ENCODE measurements around the gene TPM4.
A peak's percentile ranks its signal among the peaks of the same experiment; 100 is the strongest.
"Not testable (repeated sequence)": the region's sequence is repeated elsewhere in the genome, so short reads cannot be mapped to it uniquely, and the experiment has no call there.

The TPM4 gene

DNA sequence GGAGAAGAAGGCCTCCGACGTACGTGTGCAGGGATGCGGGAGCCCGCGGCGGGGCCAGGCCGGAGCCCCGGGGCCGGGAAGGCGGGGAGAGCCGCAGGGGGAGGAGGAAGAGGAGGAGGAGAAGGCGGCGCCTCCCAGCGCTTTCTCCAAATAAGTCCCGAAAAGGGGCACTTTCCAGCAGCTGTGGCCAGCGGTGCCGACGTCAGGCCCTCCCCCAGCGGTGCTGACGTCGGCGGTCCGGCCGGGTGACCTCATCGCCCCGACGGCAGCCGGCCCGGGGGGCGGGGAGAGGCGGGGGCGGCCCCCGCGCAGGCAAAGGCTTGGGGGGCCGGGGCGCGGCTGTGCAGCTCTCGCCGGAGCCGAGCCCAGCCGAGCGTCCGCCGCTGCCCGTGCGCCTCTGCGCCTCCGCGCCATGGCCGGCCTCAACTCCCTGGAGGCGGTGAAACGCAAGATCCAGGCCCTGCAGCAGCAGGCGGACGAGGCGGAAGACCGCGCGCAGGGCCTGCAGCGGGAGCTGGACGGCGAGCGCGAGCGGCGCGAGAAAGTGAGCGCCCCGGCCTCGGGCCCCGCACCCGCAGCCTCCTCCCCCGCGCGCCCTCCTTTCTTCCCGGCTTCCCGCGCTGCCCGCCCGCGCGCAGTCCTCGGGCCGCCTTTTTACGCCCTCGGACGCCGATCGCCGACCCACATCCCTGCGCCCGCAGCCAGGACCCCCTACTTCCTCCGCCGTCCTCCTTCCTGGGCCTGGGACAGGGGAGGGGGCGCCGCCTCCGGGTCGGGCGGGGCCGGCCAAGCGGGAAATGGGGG lies at the start of gene TPM4:
Gene TPM4, plus strand, starts transcription at position 342 of the 804 bp plus-strand sequence. Its CDS starts 71 bp downstream, at position 413.
- DNase-seq (ENCODE audit: low read depth): peak; percentile 68

DNA sequence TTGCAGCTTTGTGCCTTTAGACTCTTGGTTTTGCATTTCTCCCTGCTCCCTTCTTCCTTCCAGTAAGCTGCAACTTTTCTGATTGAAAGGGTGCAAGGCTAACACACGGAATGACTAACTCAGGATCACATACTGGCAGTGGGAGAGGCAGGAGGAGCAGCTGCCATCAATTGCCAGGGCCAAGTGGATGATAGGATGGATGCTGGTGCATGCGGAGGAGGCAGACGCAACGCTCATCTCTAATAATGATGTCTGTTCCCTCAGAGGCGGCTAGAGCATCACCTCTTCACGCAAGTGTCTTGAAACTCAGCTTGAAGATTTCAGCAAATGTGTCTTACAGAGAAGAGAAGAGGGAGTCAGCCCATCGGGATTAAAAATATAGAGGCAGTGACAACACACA lies 49.5 kb upstream of the TPM4 start:
- no peak for DNase-seq (ENCODE audit: low read depth)

DNA sequence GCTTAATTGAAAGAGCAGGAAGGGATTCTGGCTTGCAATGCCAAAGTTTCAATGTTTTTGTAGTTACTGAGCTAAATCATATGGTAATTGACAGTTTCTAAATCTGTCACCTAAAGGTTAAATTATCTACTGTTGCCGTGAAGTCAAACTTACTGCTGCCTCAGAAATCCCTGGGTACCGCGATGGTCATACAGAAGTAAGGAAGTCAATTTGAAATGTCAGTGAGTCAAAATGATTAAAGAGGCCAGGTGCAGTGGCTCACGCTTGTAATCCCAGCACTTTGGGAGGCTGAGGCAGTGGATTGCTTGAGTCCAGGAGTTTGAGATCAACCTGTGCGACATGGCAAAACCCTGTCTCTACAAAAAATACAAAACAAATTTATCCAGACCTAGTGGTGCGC lies 48.8 kb upstream of the TPM4 start:
- no peak for DNase-seq (ENCODE audit: low read depth)

DNA sequence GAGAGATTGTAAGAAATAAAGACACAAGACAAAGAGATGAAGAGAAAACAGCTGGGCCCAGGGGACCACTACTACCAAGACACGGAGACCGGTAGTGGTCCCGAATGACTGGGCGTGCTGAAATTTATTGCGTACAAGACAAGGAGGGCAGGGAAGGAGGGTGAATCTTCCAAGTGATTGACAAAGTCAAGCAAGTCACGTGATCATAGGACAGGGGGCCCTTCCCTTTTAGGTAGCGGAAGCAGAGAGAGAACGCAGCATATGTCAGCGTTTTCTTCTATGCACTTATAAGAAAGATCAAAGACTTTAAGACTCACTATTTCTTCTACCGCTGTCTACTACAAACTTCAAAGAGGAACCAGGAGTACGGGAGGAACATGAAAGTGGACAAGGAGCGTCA lies 46.1 kb upstream of the TPM4 start:
- DNase-seq (ENCODE audit: low read depth): not testable (repeated sequence)

DNA sequence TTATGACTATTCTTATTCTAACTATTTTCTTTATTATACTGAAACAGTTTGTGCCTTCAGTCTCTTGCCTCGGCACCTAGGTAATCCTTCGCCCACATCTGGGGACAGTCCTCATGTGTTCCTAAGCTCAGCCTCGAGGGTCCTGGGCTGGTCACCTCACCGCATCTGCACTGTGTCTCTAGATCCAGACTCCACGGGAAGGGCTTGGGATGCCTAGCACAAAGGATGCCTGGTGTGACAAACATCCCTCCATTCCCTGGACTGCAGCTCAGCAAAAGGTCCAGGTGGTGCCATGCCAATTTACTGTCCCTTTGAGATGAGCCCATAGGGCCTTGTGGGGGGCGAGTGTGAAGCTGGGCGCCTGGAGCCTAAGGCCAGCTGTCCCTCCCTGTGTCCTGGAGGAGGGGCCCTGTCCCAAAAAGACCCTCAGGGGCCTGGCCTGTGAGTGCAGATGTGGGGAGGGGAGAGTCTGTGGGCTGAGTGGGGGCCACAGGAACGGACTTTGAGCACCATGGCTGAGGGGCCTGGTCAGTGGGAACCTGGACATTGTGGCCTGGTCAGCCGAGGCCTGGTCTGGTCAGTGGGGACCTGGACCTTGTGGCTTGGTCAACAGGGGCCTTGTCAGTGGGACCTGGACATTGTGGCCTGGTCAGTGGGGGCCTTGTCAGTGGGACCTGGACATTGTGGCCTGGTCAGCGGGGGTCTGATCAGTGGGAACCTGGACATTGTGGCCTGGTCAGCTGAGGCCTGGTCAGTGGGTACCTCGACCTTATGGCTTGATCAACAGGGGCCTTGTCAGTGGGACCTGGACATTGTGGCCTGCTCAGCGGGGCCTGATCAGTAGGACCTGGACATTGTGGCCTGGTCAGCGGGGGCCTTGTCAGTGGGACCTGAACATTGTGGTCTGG lies 45.1 kb upstream of the TPM4 start:
- DNase-seq (ENCODE audit: low read depth): no peak

DNA sequence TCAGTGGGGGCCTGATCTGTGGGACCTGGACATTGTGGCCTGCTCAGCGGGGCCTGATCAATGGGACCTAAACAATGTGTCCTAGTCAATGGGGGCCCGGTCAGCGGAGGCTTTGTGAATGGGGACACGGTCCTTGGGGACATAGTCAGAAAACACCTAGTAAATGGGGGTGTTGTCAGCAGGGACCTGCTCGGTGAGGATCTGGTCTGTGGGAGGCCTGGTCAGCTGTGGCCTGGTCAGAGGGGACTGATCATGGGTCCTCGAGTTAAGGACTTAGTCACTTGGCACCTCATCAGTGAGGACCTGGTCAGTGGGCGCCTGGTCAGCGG lies 44.5 kb upstream of the TPM4 start:
- no peak for DNase-seq (ENCODE audit: low read depth)

DNA sequence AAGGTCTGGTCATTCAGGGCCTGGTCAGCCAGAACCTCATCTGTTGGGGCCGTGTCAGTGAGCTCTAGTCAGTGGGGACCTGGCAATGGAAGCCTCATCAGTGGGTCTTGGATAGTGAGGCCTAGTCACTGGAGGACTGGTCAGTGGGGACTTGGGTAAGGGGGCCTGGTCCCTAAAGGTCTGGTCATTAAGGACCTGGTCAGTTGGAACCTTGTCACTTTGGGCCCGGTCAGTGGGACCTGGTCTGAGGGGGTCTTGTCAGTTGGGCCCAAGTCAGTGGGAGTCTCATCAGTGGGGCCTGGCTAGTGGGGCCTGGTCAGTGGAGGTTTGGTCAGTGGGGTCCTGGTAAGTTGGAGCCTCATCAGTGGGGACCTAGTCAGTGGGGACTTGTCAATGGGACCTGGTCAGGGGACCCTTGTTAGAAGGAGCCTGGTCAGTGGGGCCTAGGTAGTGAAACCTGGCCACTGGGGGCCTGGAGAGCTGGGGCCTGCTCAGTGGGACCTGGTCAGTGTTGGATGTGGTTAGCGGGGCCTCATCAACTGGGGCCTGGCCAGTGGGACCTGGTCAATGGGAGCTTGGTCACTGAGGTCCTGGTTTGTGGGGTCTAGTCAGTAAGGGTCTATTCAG lies 43.7 kb upstream of the TPM4 start:
- no peak for DNase-seq (ENCODE audit: low read depth)

DNA sequence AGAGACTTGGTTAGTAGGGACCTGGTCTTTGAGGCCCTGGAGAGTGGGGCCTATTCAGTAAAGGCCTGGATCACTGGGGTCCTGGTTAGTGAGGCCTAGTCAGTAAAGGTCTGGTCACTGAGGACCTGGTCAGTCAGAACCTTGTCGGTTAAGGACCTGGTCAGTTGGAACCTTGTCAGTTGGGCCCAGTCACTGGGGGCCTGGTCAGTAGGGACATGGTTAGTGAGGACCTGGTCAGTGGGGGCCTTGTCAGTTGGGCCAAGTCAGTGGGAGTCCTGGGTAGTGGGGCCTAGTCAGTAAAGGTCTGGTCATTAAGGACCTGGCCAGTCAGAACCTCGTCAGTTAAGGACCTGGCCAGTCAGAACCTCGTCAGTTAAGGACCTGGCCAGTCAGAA lies 43.2 kb upstream of the TPM4 start:
- DNase-seq (ENCODE audit: low read depth): no peak

DNA sequence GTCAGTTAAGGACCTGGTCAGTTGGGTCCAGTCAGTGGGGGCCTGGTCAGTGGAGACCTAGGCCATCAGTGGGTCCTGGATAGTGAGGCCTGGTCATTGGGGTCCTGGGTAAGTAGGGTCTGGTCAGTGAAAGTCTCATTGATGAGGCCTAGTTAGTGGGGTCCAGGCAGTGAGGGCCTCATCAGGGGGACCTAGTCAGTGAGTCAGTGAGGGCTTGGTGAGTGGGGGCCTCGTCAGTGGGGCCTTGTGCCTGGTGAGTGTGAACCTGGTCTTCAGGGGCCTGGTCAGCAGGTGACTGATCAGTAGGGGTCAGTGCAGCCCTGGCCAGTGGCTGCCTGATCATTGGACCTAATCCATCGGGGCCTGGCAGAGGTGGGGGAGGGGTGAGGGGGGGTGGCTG lies 42.6 kb upstream of the TPM4 start:
- DNase-seq (ENCODE audit: low read depth): no peak

DNA sequence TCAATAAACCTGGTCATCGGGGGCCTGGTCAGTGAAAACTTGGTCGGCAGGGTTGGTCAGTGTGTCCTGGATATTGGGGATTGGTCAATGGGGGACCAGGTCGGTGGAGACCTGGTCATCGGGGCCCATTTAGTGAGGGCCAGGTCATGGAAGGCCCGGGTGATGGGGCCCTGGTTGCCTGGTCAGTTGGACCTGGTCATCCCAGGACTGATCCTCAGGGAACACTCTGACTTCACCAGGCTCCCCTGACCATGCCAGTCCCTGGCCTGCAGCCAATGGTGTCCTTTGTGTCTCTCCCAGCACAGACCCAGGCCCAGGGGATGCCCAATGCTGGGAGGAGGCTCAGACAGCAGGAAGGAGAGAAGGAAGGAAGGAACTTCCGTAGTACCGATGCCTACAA lies 42.1 kb upstream of the TPM4 start:
- DNase-seq (ENCODE audit: low read depth): no peak

DNA sequence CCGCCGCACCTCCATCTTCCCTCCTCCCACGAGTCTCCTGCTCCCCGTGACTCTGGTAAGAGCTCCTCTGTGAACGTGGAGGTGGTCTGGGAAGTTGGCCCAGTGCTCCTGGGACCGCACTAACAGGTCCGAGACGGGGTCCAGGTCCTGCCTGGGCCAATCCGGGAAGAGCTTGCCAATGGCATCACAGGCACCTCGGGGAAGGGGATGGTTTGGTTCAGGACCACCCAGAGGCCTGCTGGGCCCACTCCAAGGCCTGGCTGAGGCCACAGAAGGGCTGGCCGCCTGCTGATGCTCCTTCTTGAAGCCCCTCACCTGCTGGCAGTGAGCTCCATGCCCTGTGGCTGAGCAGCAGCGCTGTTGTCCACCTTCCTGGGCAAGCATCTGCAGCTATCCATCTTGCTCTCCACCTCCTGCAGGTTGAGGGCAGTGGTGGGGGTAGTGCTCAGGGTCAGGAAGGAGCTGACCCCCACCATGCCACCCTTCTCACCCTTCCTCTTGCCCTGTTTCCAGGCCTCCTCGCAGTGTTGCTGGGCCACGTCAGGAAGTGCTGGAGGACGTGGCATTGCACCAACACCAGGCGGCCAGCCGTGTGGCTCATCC lies 41.2 kb upstream of the TPM4 start:
- DNase-seq (ENCODE audit: low read depth): no peak

DNA sequence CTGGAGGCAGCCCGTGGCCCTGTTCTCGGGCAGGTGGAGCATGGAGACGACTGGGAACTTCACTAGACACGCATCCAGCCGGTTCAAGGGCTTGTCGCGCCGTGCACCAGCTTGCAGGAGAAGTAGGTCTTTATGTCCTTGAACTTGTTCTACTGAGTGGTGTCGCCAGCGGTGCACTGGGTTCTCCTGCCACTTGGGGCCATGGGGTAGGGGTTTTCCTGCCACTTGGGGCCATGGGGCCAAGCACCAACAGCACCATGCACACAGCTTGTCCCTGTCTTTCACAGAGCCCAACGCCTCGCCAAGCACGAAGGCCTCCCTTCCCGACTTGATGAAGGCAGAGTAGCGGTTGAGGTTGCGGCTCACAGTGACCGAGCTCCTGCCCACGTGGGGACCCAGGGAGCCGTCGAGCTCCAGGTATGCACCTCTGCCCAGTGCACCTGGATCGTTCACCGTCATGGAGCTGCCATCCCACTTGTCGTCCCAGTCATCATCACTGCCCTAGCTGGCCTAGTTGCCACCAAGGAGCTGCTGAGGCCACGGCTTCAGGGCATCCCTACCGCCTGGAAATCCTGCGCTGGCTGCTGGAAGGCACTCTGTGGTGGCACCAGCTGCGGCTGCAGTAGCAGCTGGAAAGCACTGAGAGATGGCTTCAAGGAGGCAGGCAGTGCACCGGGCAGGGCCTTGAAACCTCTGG lies 40.5 kb upstream of the TPM4 start:
- DNase-seq (ENCODE audit: low read depth): no peak

DNA sequence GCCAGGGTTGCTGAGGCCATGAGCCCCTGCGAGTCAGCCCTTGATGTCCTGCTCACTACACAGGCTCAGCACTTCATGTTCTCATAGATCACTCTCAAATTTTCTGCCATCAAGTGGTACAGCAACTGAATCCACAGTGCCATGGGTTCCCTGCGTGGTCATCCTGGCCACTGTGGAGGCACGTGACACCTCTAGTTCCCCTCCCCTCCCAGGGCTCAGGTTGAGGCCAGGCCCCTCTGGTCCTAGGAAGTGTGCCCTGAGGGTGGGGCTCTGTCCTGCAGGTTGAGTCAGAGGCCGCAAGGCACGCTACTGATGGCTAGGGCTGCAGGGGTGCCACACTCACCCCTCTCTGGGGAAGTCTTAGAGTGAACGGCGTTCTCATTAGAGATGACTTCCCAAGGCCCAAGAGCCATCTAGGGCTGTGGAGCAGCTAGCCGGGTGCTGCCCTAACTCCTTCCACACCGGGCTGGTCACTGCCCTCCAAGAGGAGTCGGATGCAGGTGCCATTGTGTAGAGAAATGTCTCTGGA lies 39.8 kb upstream of the TPM4 start:
- no peak for DNase-seq (ENCODE audit: low read depth)

DNA sequence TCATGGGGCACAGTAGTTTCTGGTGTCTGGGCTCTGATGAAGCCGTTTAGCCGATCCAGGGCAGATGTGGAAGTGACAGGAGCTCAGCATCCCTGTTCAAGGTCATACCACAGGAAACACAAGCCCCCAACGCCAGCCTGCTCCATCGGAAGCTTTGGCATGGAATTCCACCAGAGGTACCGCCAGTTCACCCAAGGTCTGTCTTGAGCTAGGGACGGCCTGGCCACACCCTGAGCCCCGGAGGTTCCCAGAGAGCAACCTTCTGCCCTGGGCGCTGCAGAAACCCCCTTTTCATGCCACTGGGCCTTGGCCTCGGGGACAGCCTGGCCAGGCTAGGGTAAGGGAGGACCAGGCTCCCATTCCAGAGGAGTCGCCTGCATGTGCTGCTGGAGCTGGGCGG lies 39.4 kb upstream of the TPM4 start:
- DNase-seq (ENCODE audit: low read depth): no peak

DNA sequence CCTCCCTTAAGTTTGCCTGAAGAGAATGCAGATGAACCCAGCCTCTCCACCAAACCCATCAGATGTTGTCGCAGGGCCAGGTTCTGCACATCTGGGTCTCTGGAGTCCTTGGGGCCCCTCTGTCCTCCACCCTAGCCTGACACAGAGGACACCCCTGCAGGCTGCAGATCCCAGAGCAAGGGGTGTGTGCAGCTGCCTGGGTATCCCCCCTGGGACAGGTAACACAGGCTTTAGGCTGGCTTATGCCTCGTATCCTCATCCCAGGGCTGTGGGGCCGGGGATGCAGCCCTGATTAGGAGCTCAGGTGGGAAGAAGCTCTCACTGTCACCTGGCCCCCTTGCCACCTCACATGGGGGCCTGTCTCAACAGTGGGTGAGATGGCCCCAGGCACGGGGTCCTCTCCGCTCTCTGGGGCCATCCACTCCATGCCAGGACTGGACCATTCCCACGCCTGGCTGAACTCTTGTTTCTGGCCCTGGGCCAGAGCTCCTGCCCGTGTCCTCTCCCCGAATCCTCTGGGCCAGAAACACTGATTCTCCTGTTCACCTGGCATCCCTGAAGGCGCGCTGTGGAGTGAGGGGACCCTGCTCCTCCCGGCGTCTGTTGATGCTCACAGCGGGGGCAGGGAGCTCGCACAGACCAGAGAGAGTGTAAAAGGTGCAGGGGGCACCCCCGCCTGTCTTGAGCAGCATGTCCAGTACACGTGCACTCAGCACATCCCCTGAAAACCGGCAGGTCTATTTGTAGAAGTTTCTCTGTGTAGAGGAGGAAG lies 38.7 kb upstream of the TPM4 start:
- no peak for DNase-seq (ENCODE audit: low read depth)

DNA sequence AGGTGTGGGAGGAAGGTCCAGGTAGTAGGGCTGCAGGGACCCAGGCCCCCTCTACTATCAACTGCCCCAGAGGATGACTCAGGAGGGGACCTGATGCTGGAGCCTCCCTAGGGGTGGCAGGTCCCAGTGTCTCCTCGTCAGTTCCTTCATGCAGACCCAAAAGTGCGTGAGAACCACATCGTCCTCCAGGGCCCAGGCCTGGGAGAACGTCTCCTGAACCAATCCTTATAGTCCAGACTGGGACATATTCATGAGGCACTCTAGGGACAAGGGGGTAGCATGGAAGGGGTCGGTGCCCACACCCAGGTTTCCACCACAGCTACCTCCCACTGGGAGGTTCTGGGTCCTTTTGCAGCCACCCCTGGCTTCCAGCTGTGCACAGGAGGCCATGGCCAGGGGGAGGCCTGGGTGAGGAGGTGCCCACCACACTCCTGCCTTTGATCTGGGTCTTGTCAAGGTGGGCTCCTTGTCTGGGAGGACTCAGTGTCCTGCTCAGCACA lies 38.0 kb upstream of the TPM4 start:
- no peak for DNase-seq (ENCODE audit: low read depth)

DNA sequence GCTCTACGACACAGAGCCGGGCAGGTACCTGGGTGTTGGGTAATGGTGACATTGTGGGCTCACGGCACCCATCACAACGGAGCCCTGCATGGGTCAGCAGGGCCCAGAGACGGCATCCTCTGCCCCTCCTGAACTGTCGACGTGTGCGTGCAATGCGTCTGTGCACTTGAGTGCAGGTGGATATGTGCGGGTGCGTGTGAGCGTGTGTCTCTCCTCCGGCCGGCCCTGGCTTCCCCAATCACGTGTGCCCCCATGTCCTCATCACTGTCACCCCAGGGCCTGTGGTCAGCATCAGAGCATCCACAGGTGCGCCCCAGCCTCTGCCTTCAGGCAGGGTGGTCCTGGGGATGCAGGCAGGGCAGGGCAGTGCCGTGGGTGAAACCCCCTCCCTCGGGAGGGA lies 37.2 kb upstream of the TPM4 start:
- no peak for DNase-seq (ENCODE audit: low read depth)

DNA sequence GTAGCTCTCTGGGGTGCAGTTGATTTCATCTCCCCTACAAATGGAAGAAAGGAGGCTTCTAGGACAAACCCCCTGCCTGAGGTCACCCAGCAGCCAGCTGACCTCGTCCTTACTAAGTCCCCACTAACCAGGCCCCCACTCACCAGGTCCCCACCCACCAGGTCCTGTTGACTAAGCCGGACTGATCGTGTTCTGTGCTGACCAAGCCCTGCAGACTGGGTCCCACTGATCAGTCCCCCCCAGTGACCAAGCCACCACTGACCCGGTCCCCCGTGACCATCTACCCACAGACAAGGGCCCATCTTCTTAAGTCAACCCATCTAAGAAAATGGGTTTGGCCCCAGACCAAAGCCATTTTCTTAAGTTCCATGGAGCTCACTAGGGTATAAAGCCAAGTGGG lies 36.8 kb upstream of the TPM4 start:
- no peak for DNase-seq (ENCODE audit: low read depth)

DNA sequence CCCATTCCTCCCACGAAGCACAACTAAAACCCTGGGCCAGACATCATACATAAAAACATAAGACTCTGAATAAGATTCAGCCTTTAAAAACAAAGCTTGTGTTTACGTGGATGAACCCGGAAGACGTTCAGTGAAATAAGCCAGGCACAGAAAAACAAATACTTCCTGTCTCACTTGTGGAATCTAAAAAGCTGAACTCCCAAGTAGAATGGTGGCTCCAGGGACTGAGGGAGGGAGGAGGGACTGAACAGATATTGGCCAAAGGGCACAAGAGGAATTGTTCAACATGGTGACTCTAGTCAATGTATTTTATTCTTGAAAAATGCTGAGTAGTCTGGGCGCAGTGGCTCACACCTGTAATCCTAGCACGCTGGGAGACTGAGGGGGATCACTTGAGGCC lies 35.7 kb upstream of the TPM4 start:
- DNase-seq (ENCODE audit: low read depth): no peak

DNA sequence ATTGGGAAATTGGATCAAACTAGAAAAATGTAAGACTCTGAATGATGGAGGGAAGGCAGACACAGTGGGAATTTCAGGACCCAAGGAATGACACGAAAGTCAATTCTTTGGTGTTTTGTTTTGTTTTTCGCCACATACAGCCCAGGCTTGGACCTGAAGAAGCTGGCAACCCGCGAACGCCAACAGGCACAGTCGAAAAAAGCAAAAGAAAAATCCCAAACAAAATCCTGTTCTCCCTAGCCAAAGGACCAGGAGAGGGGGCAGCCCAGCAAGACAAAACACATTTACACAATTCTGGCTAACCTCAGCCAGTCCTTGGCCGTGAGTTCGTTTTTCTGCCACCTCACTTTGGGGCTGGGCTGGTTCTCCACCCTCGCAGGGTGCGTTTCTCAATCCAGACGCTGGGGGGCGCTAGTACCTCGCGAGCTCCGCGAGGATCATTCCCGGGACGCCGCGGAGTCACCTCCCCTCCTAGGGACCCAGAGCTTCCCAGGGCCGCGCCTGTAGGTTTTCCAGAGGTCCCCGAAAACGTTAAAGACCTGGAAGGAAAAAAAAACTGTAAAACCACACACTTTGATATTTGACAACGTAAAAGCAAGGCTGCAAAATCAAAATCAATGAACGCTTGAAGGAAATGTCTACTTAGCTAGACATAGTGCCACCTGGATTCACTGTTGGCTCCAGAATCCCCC lies 34.9 kb upstream of the TPM4 start:
- peak; percentile 74 for DNase-seq (ENCODE audit: low read depth)
